GM18870 (cell line): Measurements from ENCODE around the gene ATP8A2.
"Not testable (repeated sequence)": the region's sequence is repeated elsewhere in the genome, so short reads cannot be mapped to it uniquely, and the experiment has no call there.

Experiments used
- ATAC-seq: cut with Tn5 transposase; IDR thresholded peaks from one replicate; pipeline ENCODE4 v1.9.1; 2021; ENCODE audit warnings: moderate library complexity; ENCODE audit not compliant: unreplicated experiment

The ATP8A2 gene

GRCh38 chr13:26053418-26053980, 681.7 kb downstream of the ATP8A2 start:
- ATAC-seq = no peak

- no peak for ATAC-seq
Observed at GRCh38 chr13:26054896-26055295, 683.1 kb downstream of the ATP8A2 start.

- no peak for ATAC-seq
Observed at GRCh38 chr13:26058704-26059103, 686.9 kb downstream of the ATP8A2 start.

GRCh38 chr13:26060357-26060756, 688.6 kb downstream of the ATP8A2 start:
- no peak for ATAC-seq

- ATAC-seq = no peak
Observed at GRCh38 chr13:26061256-26061655, 689.5 kb downstream of the ATP8A2 start.

- ATAC-seq = no peak
Observed at GRCh38 chr13:26061947-26062346, 690.2 kb downstream of the ATP8A2 start.

- ATAC-seq = no peak
Observed at GRCh38 chr13:26062853-26063444, 691.2 kb downstream of the ATP8A2 start.

- not testable (repeated sequence) for ATAC-seq
Observed at GRCh38 chr13:26066492-26066891, 694.7 kb downstream of the ATP8A2 start.

GRCh38 chr13:26067601-26068000, 695.8 kb downstream of the ATP8A2 start:
- ATAC-seq = no peak

GRCh38 chr13:26068372-26068771, 696.6 kb downstream of the ATP8A2 start:
- not testable (repeated sequence) for ATAC-seq

- not testable (repeated sequence) for ATAC-seq
Observed at GRCh38 chr13:26069642-26070041, 697.9 kb downstream of the ATP8A2 start.

GRCh38 chr13:26071691-26072090, 699.9 kb downstream of the ATP8A2 start:
- no peak for ATAC-seq

- ATAC-seq = not testable (repeated sequence)
Observed at GRCh38 chr13:26072335-26072734, 700.6 kb downstream of the ATP8A2 start.

GRCh38 chr13:26074706-26075105, 702.9 kb downstream of the ATP8A2 start:
- no peak for ATAC-seq
